Measurements from ENCODE around the gene BICRAL. TPM values are rescaled to one million over a fixed set of nuclear protein-coding genes. Genes with fewer than 3 reads are reported as not detected.
A peak's percentile ranks its signal among the peaks of the same experiment; 100 is the strongest.
"Not testable (repeated sequence)": the region's sequence is repeated elsewhere in the genome, so short reads cannot be mapped to it uniquely, and the experiment has no call there.

The BICRAL gene, protein sequence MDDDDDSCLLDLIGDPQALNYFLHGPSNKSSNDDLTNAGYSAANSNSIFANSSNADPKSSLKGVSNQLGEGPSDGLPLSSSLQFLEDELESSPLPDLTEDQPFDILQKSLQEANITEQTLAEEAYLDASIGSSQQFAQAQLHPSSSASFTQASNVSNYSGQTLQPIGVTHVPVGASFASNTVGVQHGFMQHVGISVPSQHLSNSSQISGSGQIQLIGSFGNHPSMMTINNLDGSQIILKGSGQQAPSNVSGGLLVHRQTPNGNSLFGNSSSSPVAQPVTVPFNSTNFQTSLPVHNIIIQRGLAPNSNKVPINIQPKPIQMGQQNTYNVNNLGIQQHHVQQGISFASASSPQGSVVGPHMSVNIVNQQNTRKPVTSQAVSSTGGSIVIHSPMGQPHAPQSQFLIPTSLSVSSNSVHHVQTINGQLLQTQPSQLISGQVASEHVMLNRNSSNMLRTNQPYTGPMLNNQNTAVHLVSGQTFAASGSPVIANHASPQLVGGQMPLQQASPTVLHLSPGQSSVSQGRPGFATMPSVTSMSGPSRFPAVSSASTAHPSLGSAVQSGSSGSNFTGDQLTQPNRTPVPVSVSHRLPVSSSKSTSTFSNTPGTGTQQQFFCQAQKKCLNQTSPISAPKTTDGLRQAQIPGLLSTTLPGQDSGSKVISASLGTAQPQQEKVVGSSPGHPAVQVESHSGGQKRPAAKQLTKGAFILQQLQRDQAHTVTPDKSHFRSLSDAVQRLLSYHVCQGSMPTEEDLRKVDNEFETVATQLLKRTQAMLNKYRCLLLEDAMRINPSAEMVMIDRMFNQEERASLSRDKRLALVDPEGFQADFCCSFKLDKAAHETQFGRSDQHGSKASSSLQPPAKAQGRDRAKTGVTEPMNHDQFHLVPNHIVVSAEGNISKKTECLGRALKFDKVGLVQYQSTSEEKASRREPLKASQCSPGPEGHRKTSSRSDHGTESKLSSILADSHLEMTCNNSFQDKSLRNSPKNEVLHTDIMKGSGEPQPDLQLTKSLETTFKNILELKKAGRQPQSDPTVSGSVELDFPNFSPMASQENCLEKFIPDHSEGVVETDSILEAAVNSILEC
- total RNA-seq (10 to 100 TPM; 13.6 to 18.5 (median 17.4) TPM), polyA plus RNA-seq (1 to 10 TPM; 4.6 to 7.8 (median 4.8) TPM)

DNA sequence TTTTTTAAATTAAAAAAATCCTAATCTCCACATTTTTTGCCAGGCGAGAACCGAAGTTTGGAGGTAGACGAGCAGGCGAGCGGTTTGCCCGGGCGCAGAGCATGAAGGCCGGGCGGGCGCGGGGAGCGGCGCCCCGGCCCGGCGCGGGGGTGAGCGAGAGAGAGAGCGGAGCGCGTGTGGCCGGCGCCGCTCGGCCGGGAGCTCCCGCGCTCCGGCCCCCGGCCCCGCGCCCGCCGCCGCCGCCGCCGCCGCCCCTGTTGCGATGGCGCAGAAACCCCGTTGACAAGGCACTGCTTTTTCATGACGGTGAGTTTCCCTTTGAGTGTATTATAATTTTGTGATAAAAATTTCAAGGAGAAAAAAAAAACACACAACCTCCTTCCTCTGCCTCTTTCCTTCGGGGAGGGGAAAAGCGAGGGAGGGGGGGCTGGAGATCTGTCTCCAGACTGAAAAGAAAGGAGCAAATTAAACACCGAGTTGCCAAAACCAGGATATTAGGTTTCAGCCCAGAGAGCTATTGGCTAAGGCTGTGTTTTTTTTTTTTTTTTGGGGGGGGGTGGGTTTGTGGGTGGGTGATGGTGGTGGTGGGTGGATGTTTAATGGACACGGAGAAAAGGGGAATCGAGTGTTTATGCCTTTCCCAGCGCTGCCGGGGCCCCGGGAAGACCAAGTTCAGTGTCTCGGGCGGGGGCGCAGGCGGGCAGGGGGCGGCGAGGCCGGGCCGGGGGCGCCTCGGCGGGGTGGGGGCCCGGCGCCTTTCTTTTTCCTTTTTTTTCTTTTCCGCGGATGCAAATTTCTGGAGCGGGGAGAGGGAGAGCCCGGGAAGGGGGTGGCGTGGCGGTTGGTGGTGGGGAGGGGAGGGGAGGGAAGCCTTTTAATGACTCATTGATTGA, at the start of gene BICRAL:
Gene BICRAL, plus strand, starts transcription at position 257 of the 893 bp plus-strand sequence. CDS start 39,971 bp downstream, outside the sequence.
- Histone ChIP-seq H3K27me3 (no peaks in the 10 kb centered on the region), H3K9me3 (no peaks in the 10 kb centered on the region), H3K36me3 (no peaks in the 10 kb centered on the region), H3K4me3 (peak within 1 kb of the TSS; percentile 80 to 98 (median 90)), H3K4me1 (peaks cover 0 to 43% (median 34%) of the 10 kb centered on the region in 4 donors), H3K27ac (peak within 1 kb of the TSS; percentile 96 to 100 (median 100))
- peak; percentile 74 for DNase-seq
- no peak for TF ChIP-seq POLR2A (IDR thresholded peaks at IDR 0.05)
- TF ChIP-seq POLR2AphosphoS5 (IDR thresholded peaks at IDR 0.05) = peak; percentile 10 to 48 (median 30)
- 1% methylated on average over 68 of the region's 70 CpGs for WGBS, 2 donors
- intact Hi-C loops (cut with DNase I) = loop anchor here (1.0 to 5.0 kb wide), 3 partner anchors 36 to 390 kb away; partner anchors contain the start of genes RPL7L1, SRF and TBCC

DNA sequence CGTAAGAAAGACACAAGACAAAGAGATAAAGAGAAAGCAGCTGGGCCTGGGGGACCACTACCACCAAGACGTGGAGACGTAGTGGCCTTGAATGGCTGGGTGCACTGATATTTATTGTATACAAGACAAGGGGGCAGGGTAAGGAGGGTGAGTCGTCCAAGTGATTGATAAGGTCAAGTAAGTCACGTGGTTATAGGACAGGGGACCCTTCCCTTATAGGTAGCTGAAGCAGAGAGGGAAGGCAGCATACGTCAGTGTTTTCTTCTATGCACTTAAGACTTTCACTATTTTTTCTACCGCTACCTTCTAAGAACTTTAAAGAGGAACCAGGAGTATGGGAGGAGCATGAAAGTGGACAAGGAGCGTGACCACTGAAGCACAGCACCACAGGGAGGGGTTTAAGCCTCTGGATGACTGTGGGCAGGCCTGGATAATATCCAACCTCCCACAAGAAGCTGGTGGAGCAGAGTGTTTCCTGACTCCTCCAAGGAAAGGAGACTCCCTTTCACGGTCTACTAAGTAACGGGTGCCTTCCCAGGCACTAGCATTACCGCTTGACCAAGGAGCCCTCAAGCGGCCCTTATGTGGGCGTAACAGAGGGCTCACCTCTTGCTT, 47.9 kb upstream of the BICRAL start:
- H3K9me3 ChIP-seq; H3K36me3 ChIP-seq; H3K27me3 ChIP-seq; H3K4me3 ChIP-seq; intact Hi-C loops (cut with DNase I); H3K27ac ChIP-seq; H3K4me1 ChIP-seq; DNase-seq: not testable (repeated sequence)
- WGBS, 2 donors = 87 to 88% methylated on average over 13 of the region's 13 CpGs

DNA sequence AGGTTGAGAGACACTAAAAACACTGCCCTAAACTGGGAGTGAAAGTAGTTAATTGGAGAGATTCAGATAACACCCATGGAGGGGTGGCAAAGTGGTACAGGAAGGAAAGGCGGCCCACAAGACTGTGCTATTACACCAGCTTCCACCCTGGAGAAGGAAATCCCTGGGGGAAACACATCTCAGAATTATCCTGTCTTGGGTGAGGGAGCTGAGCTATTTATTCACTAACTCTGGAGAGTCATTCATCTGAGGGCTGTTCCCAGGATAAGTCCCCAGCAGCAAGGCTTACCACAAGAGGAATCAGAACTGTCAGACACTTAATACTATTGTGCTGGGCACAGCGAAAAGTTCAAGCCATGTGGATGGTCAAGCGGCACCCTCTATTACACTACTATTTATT, 45.9 kb upstream of the BICRAL start:
- intact Hi-C loops (cut with DNase I) = no loop called here
- 92 to 97% methylated on average over 3 of the region's 3 CpGs for WGBS, 2 donors
- TF ChIP-seq, protein P1, sequence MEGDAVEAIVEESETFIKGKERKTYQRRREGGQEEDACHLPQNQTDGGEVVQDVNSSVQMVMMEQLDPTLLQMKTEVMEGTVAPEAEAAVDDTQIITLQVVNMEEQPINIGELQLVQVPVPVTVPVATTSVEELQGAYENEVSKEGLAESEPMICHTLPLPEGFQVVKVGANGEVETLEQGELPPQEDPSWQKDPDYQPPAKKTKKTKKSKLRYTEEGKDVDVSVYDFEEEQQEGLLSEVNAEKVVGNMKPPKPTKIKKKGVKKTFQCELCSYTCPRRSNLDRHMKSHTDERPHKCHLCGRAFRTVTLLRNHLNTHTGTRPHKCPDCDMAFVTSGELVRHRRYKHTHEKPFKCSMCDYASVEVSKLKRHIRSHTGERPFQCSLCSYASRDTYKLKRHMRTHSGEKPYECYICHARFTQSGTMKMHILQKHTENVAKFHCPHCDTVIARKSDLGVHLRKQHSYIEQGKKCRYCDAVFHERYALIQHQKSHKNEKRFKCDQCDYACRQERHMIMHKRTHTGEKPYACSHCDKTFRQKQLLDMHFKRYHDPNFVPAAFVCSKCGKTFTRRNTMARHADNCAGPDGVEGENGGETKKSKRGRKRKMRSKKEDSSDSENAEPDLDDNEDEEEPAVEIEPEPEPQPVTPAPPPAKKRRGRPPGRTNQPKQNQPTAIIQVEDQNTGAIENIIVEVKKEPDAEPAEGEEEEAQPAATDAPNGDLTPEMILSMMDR (IDR thresholded peaks at IDR 0.05) = no peak
- TF ChIP-seq POLR2A (IDR thresholded peaks at IDR 0.05) (no peak), EP300 (IDR thresholded peaks at IDR 0.05) (no peak), POLR2AphosphoS5 (IDR thresholded peaks at IDR 0.05) (no peak)
- Histone ChIP-seq H3K4me1 (no peaks in the 10 kb centered on the region), H3K9me3 (no peaks in the 10 kb centered on the region), H3K27ac (no peak overlapping the region), H3K27me3 (no peaks in the 10 kb centered on the region), H3K4me3 (no peak overlapping the region), H3K36me3 (no peaks in the 10 kb centered on the region)
- DNase-seq = no peak

DNA sequence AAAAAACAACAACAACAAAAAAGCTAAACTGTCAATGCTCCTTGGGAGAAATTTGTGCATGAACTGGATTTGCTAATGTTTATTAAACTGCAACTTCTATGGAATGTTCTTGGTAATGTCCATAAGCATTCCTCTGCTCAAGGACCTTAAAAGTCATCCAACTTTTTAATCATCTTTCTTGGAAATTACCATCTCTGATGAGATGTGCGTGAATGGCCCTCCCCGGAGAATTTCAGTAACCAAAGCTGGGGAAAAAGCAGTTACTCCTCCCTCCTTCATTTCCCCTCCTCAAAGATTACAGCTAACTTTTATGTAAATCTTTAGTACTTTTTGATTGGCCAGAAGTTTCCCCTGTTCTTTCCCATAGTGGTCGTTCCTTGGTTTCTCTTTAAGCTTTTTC, 41.1 kb upstream of the BICRAL start:
- 55 to 71% methylated on average over 3 of the region's 3 CpGs for WGBS, 2 donors
- intact Hi-C loops (cut with DNase I) = no loop called here
- no peaks in the 10 kb centered on the region for H3K9me3 ChIP-seq
- DNase-seq = no peak
- H3K36me3 ChIP-seq = no peaks in the 10 kb centered on the region
- H3K27me3 ChIP-seq = no peaks in the 10 kb centered on the region
- TF ChIP-seq, protein P1 (IDR thresholded peaks at IDR 0.05) = no peak
- TF ChIP-seq EP300 (IDR thresholded peaks at IDR 0.05) = no peak
- no peak for TF ChIP-seq POLR2A (IDR thresholded peaks at IDR 0.05)
- H3K27ac ChIP-seq = no peak overlapping the region
- no peak overlapping the region for H3K4me3 ChIP-seq
- peaks cover 0 to 20% (median 16%) of the 10 kb centered on the region in 4 donors for H3K4me1 ChIP-seq
